ES-I3 (cell line): ENCODE data around the gene RPIA.
"Not testable (repeated sequence)": the region's sequence is repeated elsewhere in the genome, so short reads cannot be mapped to it uniquely, and the experiment has no call there.

ENCODE experiments used
- H3K36me3 ChIP-seq: 2 replicates; pipeline ENCODE4 v1.6.1; 2013; ENCODE audit warnings: mild to moderate bottlenecking, low read length, control low read depth, moderate library complexity; ENCODE audit not compliant: insufficient read depth
- H3K4me1 ChIP-seq: 2 replicates; pipeline ENCODE4 v1.6.1; 2013; ENCODE audit warnings: mild to moderate bottlenecking, control low read depth, low read length; ENCODE audit not compliant: insufficient read depth
- H3K9ac ChIP-seq: 2 replicates; pipeline ENCODE4 v1.6.1; 2013; ENCODE audit warnings: low read depth, mild to moderate bottlenecking, low read length, moderate library complexity
- H3K9me3 ChIP-seq: 2 replicates; pipeline ENCODE4 v1.6.1; 2013; ENCODE audit warnings: mild to moderate bottlenecking, low read length, moderate library complexity; ENCODE audit not compliant: control insufficient read depth, insufficient read depth

RPIA gene

DNA sequence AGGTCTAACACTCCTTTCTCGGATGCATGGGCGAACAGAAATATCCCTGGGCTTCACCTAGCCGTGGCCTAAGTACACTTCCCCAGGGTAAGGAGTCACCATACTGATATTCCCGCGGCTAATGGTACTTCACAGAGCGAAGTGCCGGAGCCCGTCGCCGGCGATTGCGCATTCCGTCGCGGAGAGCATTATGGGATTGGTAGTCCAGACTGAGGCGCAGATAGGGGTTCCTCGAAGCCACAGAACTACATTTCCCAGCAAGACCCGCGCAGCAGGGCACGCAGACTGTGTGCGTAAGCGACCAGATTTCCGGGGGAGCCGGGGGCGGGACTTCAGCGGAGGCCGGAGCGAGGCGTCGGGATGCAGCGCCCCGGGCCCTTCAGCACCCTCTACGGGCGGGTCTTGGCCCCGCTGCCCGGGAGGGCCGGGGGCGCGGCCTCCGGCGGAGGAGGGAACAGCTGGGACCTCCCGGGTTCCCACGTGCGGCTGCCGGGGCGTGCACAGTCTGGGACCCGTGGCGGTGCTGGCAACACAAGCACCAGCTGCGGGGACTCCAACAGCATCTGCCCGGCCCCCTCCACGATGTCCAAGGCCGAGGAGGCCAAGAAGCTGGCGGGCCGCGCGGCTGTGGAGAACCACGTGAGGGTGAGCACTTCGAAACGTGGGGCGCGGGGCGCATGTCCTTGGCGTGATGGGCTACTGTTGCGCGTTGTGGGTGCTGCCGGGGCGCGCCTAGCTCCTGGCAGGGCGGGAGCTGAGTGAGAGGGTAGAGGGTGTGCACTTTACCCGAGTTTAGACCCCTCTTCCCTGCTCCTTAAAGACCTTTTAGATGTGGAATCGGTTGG lies at the start of gene RPIA:
RPIA (plus strand) TSS at position 335 of the 845 bp plus-strand sequence; CDS start at position 361, 26 bp downstream.
- H3K4me1 ChIP-seq, result no peaks in the 10 kb centered on the region
- peak within 1 kb of the TSS; percentile 99 for H3K9ac ChIP-seq
- H3K9me3 ChIP-seq, result no peaks in the 10 kb centered on the region; the same call in 1 of the 2 replicates
- no peaks in the 10 kb centered on the region for H3K36me3 ChIP-seq

GRCh38 chr2:88642278-88642677 lies 49.2 kb upstream of the RPIA start:
- Histone ChIP-seq H3K36me3 (no peaks in the 10 kb centered on the region), H3K4me1 (peaks cover 6% of the 10 kb centered on the region; the same call in 1 of the 2 replicates), H3K9ac (no peak overlapping the region), H3K9me3 (peaks cover 4% of the 10 kb centered on the region; the same call in 1 of the 2 replicates)

- not testable (repeated sequence) for H3K9me3 ChIP-seq, H3K36me3 ChIP-seq, H3K9ac ChIP-seq, H3K4me1 ChIP-seq
Measured at GRCh38 chr2:88645291-88645882, 46.1 kb upstream of the RPIA start.

DNA sequence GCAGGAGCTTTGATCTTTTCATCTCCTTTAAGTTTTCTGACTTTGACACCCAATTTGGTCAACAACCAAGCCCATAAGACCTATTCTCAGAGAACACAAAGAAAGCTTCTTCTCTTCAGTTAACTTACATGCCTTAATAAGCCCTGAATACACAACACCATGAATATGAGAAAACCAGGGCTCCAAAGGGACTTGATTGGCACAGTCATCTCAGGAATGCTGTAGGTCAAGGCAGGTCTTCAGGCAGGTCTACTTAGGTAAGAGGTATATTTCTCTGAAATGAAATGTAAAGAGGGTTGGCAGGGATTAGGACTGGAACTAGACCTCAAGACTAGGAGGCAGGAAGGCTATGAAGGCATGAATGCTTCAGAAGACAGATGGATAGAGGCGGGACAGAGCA lies 39.8 kb upstream of the RPIA start:
- Histone ChIP-seq H3K36me3 (no peaks in the 10 kb centered on the region), H3K4me1 (peaks cover 2% of the 10 kb centered on the region; the same call in 1 of the 2 replicates), H3K9me3 (no peaks in the 10 kb centered on the region), H3K9ac (no peak overlapping the region)

- Histone ChIP-seq H3K9ac (no peak overlapping the region), H3K36me3 (0 out of 2 replicates have a peak, but pooled peaks cover 4% of the 10 kb centered on the region), H3K4me1 (peaks cover 23% of the 10 kb centered on the region), H3K9me3 (no peaks in the 10 kb centered on the region)
Measured at GRCh38 chr2:88654714-88655113, 36.8 kb upstream of the RPIA start.

DNA sequence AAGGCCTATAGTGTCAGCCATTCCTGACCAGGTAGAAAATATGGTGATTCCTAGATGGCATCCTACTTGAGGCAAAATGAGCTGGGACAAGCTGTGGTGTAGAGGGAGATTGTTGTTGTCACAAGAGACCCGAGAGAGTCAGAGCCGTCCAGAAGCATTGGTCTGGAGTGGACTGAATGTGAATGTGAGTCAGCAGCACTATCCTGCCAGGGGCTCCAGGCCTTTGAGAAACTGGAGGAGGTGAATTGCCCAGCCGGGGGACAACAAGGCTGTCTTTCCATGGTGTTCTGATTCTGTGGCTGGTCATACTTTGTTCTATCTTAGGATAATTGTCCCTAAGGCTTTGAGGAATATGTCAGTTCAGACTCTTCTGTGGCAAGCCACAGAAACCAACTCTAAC lies 34.8 kb upstream of the RPIA start:
- Histone ChIP-seq H3K9me3 (no peaks in the 10 kb centered on the region), H3K36me3 (0 out of 2 replicates have a peak, but pooled peaks cover 4% of the 10 kb centered on the region), H3K9ac (no peak overlapping the region), H3K4me1 (peaks cover 29% of the 10 kb centered on the region)

DNA sequence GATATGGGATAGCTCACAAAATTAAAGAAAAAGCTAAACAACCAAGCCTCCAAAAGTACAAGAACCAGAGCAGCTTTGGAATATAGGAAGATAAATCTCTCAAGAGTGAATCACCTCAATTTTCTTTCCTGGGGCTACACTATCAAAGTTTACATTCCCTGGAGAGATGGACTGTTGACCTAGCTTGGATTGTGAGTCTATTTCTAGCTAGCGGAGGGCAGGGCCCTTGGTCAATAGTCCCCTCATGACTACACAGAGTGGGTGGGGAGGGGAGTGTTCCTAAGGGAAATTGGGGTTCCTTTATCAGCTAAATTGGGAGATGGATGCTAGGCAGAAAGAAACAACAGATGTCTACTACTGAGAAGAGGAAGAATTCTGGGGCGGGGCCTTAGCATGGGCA lies 34.3 kb upstream of the RPIA start:
- peaks cover 29% of the 10 kb centered on the region for H3K4me1 ChIP-seq
- H3K9ac ChIP-seq, result no peak overlapping the region
- 0 out of 2 replicates have a peak, but pooled peaks cover 4% of the 10 kb centered on the region for H3K36me3 ChIP-seq
- no peaks in the 10 kb centered on the region for H3K9me3 ChIP-seq

GRCh38 chr2:88658326-88658725 lies 33.1 kb upstream of the RPIA start:
- 0 out of 2 replicates have a peak, but pooled peaks cover 4% of the 10 kb centered on the region for H3K36me3 ChIP-seq
- H3K9me3 ChIP-seq, result no peaks in the 10 kb centered on the region
- no peak overlapping the region for H3K9ac ChIP-seq
- peaks cover 29% of the 10 kb centered on the region for H3K4me1 ChIP-seq

DNA sequence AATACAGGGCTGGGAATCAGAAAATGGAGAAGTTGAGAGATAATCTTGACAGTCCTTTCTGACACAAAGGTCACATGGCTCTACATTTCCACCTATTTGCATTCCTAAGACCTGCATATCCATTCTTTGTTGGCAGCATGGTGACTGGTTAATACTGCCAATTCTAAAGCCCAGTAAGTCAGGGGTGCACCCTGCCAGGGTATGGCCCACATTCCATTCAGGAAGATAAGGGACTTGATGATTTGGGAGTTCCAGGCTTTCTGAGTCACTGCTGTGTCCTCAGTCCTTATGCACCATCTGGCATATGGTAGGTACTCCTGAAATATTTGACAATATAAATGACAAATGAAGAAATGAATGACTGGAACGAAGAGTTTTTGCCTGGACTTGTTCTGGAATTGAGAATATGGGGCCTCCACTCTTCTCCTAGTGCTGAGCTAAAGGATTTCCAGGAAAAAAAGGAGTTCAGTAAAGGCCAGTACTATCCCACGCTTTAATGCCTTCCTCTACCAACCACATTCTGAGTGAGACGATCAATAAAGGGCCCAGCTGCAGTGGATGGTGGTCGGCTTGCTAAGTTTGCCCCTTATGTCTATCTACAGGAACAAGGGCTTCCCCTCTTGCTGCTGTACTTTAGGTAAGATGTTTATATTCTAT lies 32.5 kb upstream of the RPIA start:
- Histone ChIP-seq H3K36me3 (0 out of 2 replicates have a peak, but pooled peaks cover 4% of the 10 kb centered on the region), H3K9me3 (0 out of 2 replicates have a peak, but pooled peaks cover under 1% of the 10 kb centered on the region), H3K9ac (0 out of 2 replicates have a peak overlapping the region, but pooled peaks have one; percentile 1), H3K4me1 (peaks cover 29% of the 10 kb centered on the region)

DNA sequence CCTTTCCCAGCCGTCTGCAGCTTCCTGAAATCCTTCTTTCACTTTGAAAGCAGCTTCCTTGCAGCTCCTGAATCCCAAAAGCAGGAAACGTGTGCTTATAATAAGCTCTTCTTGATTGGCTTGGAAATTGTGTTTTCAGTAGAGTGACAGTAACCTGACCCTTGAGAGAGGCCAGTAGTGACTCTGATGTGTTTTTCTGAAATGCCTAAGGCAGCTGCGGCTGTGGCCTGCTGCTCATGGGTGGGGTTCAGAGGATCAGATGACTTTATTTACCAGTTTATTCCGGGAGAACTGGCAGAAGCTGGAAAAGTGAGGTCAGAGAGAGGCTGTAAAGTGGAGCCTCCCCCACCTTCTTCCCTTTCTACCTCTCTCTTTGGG lies 31.9 kb upstream of the RPIA start:
- H3K9ac ChIP-seq, result peak overlapping the region; percentile 1; the same call in 1 of the 2 replicates

DNA sequence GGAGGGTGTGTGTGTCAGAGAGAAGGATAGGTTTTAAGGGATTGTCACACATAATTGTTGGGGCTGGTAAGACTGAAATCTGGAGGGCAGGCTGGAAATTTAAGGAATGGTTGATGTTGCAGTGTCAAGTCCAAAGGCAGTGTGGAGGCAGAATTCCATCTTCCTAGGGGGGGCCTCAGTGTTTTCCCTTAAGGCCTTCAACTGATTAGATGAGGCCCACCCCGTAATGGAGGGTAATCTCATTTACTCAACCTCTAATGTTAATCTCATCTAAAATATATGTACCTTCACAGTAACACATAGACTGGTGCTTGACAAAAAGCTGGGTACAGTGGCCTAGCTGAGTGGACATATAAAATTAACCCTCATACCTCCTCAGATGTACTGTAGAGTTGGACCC lies 30.9 kb upstream of the RPIA start:
- Histone ChIP-seq H3K9ac (no peak overlapping the region), H3K4me1 (peaks cover 29% of the 10 kb centered on the region), H3K36me3 (0 out of 2 replicates have a peak, but pooled peaks cover 4% of the 10 kb centered on the region), H3K9me3 (0 out of 2 replicates have a peak, but pooled peaks cover 2% of the 10 kb centered on the region)

More for the DNA sequence above, 31.9 kb upstream of the RPIA start:
- H3K9me3 ChIP-seq, result 0 out of 2 replicates have a peak, but pooled peaks cover 2% of the 10 kb centered on the region
- peaks cover 29% of the 10 kb centered on the region for H3K4me1 ChIP-seq
- 0 out of 2 replicates have a peak, but pooled peaks cover 4% of the 10 kb centered on the region for H3K36me3 ChIP-seq

- 0 out of 2 replicates have a peak, but pooled peaks cover 2% of the 10 kb centered on the region for H3K9me3 ChIP-seq
- H3K4me1 ChIP-seq, result peaks cover 7% of the 10 kb centered on the region; the same call in 1 of the 2 replicates
- no peaks in the 10 kb centered on the region for H3K36me3 ChIP-seq
- H3K9ac ChIP-seq, result no peak overlapping the region
Measured at GRCh38 chr2:88666576-88666975, 24.9 kb upstream of the RPIA start.

GRCh38 chr2:88667219-88667618 lies 24.3 kb upstream of the RPIA start:
- Histone ChIP-seq H3K4me1 (peaks cover 7% of the 10 kb centered on the region; the same call in 1 of the 2 replicates), H3K36me3 (no peaks in the 10 kb centered on the region), H3K9me3 (0 out of 2 replicates have a peak, but pooled peaks cover 2% of the 10 kb centered on the region), H3K9ac (no peak overlapping the region)

DNA sequence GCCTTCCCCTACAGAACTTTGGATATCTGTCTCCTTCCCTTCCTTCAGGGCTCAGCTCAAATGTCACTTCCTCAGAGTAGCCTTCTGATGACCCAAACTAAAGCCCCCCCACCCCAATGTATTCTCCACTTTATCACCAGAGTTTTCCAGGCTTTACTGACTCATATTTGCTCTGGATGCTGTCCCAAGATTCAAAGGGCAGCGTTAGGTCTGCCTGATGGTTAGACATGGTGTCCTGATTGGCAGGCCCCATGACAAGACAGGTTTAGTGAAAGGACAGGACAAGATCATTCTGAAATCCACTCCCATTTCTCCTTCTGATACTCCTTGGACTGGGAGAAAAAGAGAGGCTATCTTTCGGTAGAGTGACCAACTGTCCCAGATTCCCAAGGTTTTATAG lies 22.6 kb upstream of the RPIA start:
- H3K9ac ChIP-seq, result no peak overlapping the region
- H3K9me3 ChIP-seq, result 0 out of 2 replicates have a peak, but pooled peaks cover 2% of the 10 kb centered on the region
- no peaks in the 10 kb centered on the region for H3K36me3 ChIP-seq
- peaks cover 7% of the 10 kb centered on the region; the same call in 1 of the 2 replicates for H3K4me1 ChIP-seq
